PC-9 (cell line): Measurements from ENCODE around the gene ACER2. TPM values are rescaled to one million over a fixed set of nuclear protein-coding genes. Genes with fewer than 3 reads are reported as not detected.

Experiments
- BruUV-seq: library from RNA; stranded (reverse); fragments of 400-500 nt; replicated peaks from 2 replicates; lab custom pipeline; 2021; lab: Mats Ljungman, UMichigan
- CTCF ChIA-PET: fragments of 300-600 bp; sonication (Branson Sonifier 250); formaldehyde crosslinking; loops from one replicate; lab custom pipeline; 2022; ENCODE audit warnings: antibody characterized with exemption; lab: Charles Lee
- POLR2A ChIA-PET: fragments of 300-600 bp; sonication (Branson Sonifier 250); formaldehyde crosslinking; loops from one replicate; lab custom pipeline; 2022; ENCODE audit warnings: antibody characterized with exemption; ENCODE audit not compliant: unreplicated experiment; lab: Charles Lee
- DNase-seq, 2 experiments: peaks; one replicate each; pipeline versions ENCODE4 v3.0.0 to v3.0.0-alpha.2; 2015 to 2022; ENCODE audit warnings: mixed read lengths in 1 of 2
- H2AFZ ChIP-seq: fragments of 200-600 bp; sonication (generic); 2 replicates; pipeline ENCODE4 v1.8.1; 2017; ENCODE audit warnings: antibody characterized with exemption
- H3F3A ChIP-seq: fragments of 200-600 bp; sonication (generic); 2 replicates; pipeline ENCODE4 v1.8.1; 2017; ENCODE audit warnings: antibody characterized with exemption, mild to moderate bottlenecking, low read depth; ENCODE audit not compliant: insufficient read depth
- H3K27ac ChIP-seq: fragments of 200-600 bp; sonication (generic); 2 replicates; pipeline ENCODE4 v1.6.1; 2016; ENCODE audit warnings: mixed run types
- H3K27me3 ChIP-seq: fragments of 200-600 bp; sonication (generic); 2 replicates; pipeline ENCODE4 v1.6.1; 2016; ENCODE audit warnings: low read depth, mixed run types; ENCODE audit not compliant: insufficient read depth
- H3K36me3 ChIP-seq: fragments of 200-600 bp; sonication (generic); 2 replicates; pipeline ENCODE4 v1.6.1; 2016; ENCODE audit warnings: low read depth, mixed run types
- H3K4me1 ChIP-seq: fragments of 200-600 bp; sonication (generic); replicated peaks from 2 replicates; pipeline ENCODE4 v1.6.1; 2016; ENCODE audit warnings: mixed run types; ENCODE audit not compliant: insufficient read depth
- H3K4me2 ChIP-seq: fragments of 200-600 bp; sonication (generic); 2 replicates; pipeline ENCODE4 v1.6.1; 2017; ENCODE audit warnings: mixed run types
- H3K4me3 ChIP-seq: fragments of 200-600 bp; sonication (generic); 2 replicates; pipeline ENCODE4 v1.6.1; 2016; ENCODE audit warnings: mixed run types
- H3K79me2 ChIP-seq: fragments of 200-600 bp; sonication (generic); 2 replicates; pipeline ENCODE4 v1.6.1; 2017; ENCODE audit warnings: low read depth, mixed run types
- H3K9me2 ChIP-seq: fragments of 200-600 bp; sonication (generic); 2 replicates; pipeline ENCODE4 v1.8.1; 2017; ENCODE audit warnings: mild to moderate bottlenecking; ENCODE audit not compliant: insufficient read depth
- H3K9me3 ChIP-seq: fragments of 200-600 bp; sonication (generic); 2 replicates; pipeline ENCODE4 v1.8.1; 2016; ENCODE audit warnings: low read depth; ENCODE audit not compliant: insufficient read depth
- H4K20me1 ChIP-seq: fragments of 200-600 bp; sonication (generic); 2 replicates; pipeline ENCODE4 v1.8.1; 2017; ENCODE audit not compliant: insufficient read depth
- CTCF ChIP-seq: fragments of 200-600 bp; sonication (generic); conservative IDR thresholded peaks from 2 replicates; pipeline ENCODE4 v1.6.1; 2017; ENCODE audit warnings: mixed run types, antibody characterized with exemption, mild to moderate bottlenecking, moderate library complexity
- EZH2 ChIP-seq: fragments of 200-600 bp; sonication (generic); IDR thresholded peaks from 2 replicates; pipeline ENCODE4 v1.8.0; 2017; ENCODE audit warnings: antibody characterized with exemption, low read depth
- intact Hi-C: fragments of 100-400 bp; cut with micrococcal nuclease; formaldehyde crosslinking; loops from one replicate; pipeline ENCODE4 v1.10.0; 2022; ENCODE audit not compliant: unreplicated experiment
- total RNA-seq: library from RNA; stranded (reverse); gene quantifications from 2 replicates; pipeline ENCODE4 v1.2.3, GENCODE V29; 2021

Gene ACER2
- total RNA-seq, 1 experiment from 2014 or later, result 4.3 TPM

DNA sequence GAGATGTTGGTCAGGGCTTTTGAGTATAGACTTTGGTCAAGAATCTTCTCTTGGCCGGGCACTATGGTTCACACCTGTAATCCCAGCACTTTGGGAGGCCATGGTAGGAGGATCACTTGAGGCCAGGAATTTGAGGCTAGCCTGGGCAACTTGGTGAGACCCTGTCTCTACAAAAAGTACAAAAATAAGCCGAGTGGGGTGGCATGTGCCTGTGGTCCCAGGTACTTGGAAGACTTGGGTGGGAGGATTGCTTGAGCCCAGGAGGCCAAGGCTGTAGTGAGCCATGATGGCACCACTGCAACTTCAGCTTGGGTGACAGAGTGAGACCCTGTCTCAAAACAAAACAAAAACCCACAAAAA, 57.5 kb downstream of the ACER2 start:
- Histone ChIP-seq H3K4me1 (no peaks in the 10 kb centered on the region), H4K20me1 (no peaks in the 10 kb centered on the region), H3K9me3 (no peaks in the 10 kb centered on the region), H3K79me2 (no peaks in the 10 kb centered on the region), H3F3A (no peaks in the 10 kb centered on the region), H3K27ac (no peak overlapping the region), H3K27me3 (no peaks in the 10 kb centered on the region), H3K36me3 (no peaks in the 10 kb centered on the region), H2AFZ (no peak overlapping the region), H3K4me2 (no peak overlapping the region), H3K9me2 (no peaks in the 10 kb centered on the region), H3K4me3 (no peak overlapping the region)
- no TSS peak for BruUV-seq
- TF ChIP-seq CTCF (no peak), EZH2 (no peak)
- ChIA-PET CTCF (no interaction called here), POLR2A (no interaction called here)
- intact Hi-C loops, result no loop called here
- DNase-seq, result no peak

DNA sequence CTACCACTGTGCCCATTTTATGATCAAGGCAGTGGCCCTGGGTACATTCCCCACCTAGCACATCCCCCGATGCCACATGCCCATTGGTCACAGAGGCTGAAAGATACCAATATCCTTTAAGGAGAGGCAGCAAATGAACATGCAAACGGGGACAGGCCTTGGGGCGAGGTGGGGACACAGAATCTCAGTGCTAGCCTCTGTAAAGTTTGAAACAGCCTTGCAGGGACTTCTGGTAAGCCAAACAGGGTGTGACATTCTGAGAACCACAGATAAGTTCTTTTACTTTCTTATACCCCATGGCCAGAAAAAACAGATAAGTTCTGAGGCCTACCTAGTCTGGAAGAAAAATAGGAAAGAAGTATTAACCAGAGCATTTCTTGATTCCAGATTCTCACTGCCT, 60.5 kb downstream of the ACER2 start:
- no peak for TF ChIP-seq EZH2
- no peak for TF ChIP-seq CTCF
- ChIA-PET CTCF (no interaction called here), POLR2A (no interaction called here)
- H3K9me2 ChIP-seq, result no peaks in the 10 kb centered on the region
- H3K9me3 ChIP-seq, result no peaks in the 10 kb centered on the region
- no peak overlapping the region for H3K4me3 ChIP-seq
- H3F3A ChIP-seq, result no peaks in the 10 kb centered on the region
- intact Hi-C loops, result no loop called here
- no peaks in the 10 kb centered on the region for H3K79me2 ChIP-seq
- peaks cover 5% of the 10 kb centered on the region; the same call in 1 of the 2 replicates for H3K27me3 ChIP-seq
- BruUV-seq, result no TSS peak
- no peak overlapping the region for H3K27ac ChIP-seq
- no peaks in the 10 kb centered on the region for H3K36me3 ChIP-seq
- no peak for DNase-seq
- no peaks in the 10 kb centered on the region for H4K20me1 ChIP-seq
- no peaks in the 10 kb centered on the region for H3K4me1 ChIP-seq
- no peak overlapping the region for H3K4me2 ChIP-seq
- no peak overlapping the region for H2AFZ ChIP-seq

DNA sequence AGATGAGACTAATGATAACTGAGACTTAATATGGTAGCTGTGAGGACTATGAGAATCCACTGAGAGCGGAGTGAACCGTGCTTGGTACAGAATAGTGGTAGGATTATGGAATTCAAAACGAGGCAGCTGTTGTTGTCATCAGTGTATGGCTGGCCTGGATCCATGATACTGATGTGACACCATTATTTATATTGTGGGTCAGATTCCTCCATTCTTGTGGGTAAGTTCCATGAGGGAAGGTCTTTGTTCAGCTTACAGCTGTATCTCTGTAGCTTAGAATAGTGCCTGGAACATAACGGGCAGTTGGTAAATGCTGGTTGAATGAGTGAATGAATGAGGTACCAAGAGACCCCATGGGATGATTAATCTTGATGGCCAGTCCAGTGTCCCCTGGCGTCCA, 61.8 kb downstream of the ACER2 start:
- no peaks in the 10 kb centered on the region for H4K20me1 ChIP-seq
- intact Hi-C loops, result no loop called here
- H3F3A ChIP-seq, result no peaks in the 10 kb centered on the region
- peaks cover 15% of the 10 kb centered on the region; the same call in 1 of the 2 replicates for H3K27me3 ChIP-seq
- no peaks in the 10 kb centered on the region for H3K4me1 ChIP-seq
- no peak overlapping the region for H3K27ac ChIP-seq
- H3K4me2 ChIP-seq, result no peak overlapping the region
- no peak for TF ChIP-seq CTCF
- TF ChIP-seq EZH2, result no peak
- CTCF ChIA-PET, result no interaction called here
- no peak for DNase-seq
- H2AFZ ChIP-seq, result no peak overlapping the region
- no peaks in the 10 kb centered on the region for H3K79me2 ChIP-seq
- POLR2A ChIA-PET, result no interaction called here
- H3K9me2 ChIP-seq, result no peaks in the 10 kb centered on the region
- H3K4me3 ChIP-seq, result no peak overlapping the region
- no TSS peak for BruUV-seq
- H3K36me3 ChIP-seq, result no peaks in the 10 kb centered on the region
- H3K9me3 ChIP-seq, result no peaks in the 10 kb centered on the region
